Measurements from ENCODE around the gene RPS6KA2. TPM values are rescaled to one million over a fixed set of nuclear protein-coding genes. Genes with fewer than 3 reads are reported as not detected.

Gene RPS6KA2
- total RNA-seq, 1 donor from 2014 or later: 37.5 TPM

DNA sequence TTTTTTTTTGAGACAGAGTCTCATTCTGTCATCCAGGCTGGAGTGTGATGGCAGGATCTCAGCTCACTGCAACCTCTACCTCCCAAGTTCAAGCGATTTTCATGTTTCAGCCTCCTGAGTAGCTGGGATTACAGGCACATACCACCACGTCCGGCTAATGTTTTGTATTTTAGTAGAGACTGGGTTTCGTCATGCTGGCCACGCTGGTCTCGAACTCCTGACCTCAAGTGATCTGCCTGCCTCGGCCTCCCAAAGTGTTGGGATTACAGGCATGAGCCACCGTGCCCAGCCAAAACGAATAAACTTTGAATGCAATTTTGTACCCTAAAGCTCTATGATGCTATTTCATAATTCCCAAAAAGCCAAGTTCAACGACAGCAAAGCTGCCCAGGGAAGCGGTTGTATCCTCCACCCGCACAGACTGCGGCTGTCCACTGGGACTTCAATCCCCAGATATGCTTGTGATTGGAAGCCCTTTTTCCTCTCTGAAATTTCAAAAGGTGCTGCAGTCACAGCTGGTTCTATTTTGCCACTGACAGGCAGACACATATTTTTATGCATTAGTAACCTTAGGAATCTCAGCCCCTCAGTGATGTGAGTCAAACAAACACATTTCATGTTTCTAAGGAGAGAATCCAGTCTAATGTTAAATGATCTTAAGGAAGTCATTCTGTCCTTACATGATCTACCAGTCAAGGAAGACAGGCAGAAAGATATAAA lies 31.8 kb downstream of the RPS6KA2 start:
- TF ChIP-seq, protein P1, sequence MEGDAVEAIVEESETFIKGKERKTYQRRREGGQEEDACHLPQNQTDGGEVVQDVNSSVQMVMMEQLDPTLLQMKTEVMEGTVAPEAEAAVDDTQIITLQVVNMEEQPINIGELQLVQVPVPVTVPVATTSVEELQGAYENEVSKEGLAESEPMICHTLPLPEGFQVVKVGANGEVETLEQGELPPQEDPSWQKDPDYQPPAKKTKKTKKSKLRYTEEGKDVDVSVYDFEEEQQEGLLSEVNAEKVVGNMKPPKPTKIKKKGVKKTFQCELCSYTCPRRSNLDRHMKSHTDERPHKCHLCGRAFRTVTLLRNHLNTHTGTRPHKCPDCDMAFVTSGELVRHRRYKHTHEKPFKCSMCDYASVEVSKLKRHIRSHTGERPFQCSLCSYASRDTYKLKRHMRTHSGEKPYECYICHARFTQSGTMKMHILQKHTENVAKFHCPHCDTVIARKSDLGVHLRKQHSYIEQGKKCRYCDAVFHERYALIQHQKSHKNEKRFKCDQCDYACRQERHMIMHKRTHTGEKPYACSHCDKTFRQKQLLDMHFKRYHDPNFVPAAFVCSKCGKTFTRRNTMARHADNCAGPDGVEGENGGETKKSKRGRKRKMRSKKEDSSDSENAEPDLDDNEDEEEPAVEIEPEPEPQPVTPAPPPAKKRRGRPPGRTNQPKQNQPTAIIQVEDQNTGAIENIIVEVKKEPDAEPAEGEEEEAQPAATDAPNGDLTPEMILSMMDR (IDR thresholded peaks at IDR 0.05; ENCODE audit: unreplicated experiment): no peak
- no peak overlapping the region for H3K27ac Mint-ChIP-seq
- no peak for DNase-seq (ENCODE audit: low spot score, unreplicated experiment)
- H3K4me3 Mint-ChIP-seq (ENCODE audit: low read depth): no peak overlapping the region
- H3K9me3 Mint-ChIP-seq (ENCODE audit: low read depth): no peaks in the 10 kb centered on the region
- H3K36me3 Mint-ChIP-seq (ENCODE audit: insufficient read depth): peaks cover 6% of the 10 kb centered on the region
- peaks cover 3% of the 10 kb centered on the region for H3K4me1 Mint-ChIP-seq (ENCODE audit: low read depth)
- H3K27me3 Mint-ChIP-seq: no peaks in the 10 kb centered on the region

DNA sequence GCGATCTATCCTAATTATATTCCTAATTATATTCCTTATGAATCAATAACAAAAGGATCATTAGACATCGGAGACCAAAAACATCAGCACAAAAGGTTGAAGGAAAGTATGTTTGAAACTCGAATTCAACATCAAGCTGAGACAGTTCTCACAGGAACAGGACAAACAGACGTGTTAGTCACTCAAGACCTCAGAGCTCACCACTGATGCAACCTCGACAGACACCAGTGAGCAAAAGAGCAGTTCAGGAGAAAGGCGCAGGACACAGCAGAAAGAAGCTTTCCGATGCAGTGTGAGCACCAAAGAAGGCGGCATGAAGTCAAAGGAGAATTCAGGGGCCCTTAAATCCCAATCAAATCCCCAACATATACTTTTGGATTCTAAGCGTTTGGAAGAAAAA lies 34.2 kb downstream of the RPS6KA2 start:
- Mint-ChIP-seq H3K36me3 (ENCODE audit: insufficient read depth) (peaks cover 1% of the 10 kb centered on the region), H3K27ac (no peak overlapping the region), H3K27me3 (no peaks in the 10 kb centered on the region), H3K4me3 (ENCODE audit: low read depth) (no peak overlapping the region), H3K4me1 (ENCODE audit: low read depth) (no peaks in the 10 kb centered on the region), H3K9me3 (ENCODE audit: low read depth) (no peaks in the 10 kb centered on the region)
- TF ChIP-seq, protein P1 (IDR thresholded peaks at IDR 0.05; ENCODE audit: unreplicated experiment): no peak
- no peak for DNase-seq (ENCODE audit: low spot score, unreplicated experiment)

DNA sequence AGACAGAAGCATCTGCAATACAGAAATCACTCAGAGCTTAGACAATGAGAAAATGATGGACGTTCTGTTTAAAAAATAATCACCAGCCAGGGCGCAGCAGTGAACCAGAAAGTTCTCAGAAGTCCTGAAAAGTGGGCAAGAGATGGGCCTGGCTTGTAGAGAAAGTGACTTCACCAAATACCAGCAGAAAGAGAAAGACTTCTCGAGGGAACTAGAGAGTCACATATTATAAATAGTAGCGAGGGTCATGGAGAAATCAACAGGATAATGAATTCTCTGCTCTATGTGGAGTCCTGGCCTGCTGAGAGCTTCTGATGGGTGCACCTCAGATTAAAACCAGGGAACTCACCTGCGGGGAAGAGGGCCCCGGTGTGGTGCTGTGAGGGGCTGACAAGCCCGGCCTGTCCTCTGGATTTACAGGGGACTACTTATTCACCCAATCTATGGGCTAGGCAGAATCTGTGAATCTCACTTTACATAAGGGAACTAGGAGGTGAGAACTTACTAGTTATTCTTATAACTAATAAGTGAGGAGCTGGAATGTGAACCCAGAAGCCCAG lies 35.0 kb downstream of the RPS6KA2 start:
- no peak overlapping the region for H3K27ac Mint-ChIP-seq
- no peak overlapping the region for H3K4me3 Mint-ChIP-seq (ENCODE audit: low read depth)
- H3K27me3 Mint-ChIP-seq: no peaks in the 10 kb centered on the region
- TF ChIP-seq, protein P1 (IDR thresholded peaks at IDR 0.05; ENCODE audit: unreplicated experiment): no peak
- no peaks in the 10 kb centered on the region for H3K9me3 Mint-ChIP-seq (ENCODE audit: low read depth)
- no peaks in the 10 kb centered on the region for H3K4me1 Mint-ChIP-seq (ENCODE audit: low read depth)
- H3K36me3 Mint-ChIP-seq (ENCODE audit: insufficient read depth): peaks cover 1% of the 10 kb centered on the region
- no peak for DNase-seq (ENCODE audit: low spot score, unreplicated experiment)

DNA sequence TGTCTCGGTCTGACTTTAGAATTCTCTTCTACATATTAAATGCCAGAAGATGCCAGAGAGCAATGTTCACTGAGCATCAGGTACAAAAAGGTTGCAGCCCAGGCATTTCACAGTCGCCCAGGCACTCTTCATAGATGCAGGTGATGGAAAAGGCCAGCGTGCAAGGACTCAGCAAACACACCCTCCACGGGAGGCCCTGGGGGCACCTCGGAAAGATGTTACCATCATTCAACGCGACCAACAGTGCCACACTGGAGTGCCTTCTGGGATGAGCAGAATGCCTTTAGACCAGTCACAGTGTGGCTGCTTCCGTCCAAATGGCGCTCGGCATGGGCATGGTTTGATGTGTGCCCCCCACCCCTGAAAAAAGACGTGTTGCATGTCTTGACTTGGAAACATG lies 36.0 kb downstream of the RPS6KA2 start:
- peaks cover 1% of the 10 kb centered on the region for H3K36me3 Mint-ChIP-seq (ENCODE audit: insufficient read depth)
- H3K4me1 Mint-ChIP-seq (ENCODE audit: low read depth): no peaks in the 10 kb centered on the region
- H3K9me3 Mint-ChIP-seq (ENCODE audit: low read depth): no peaks in the 10 kb centered on the region
- H3K27ac Mint-ChIP-seq: no peak overlapping the region
- no peak overlapping the region for H3K4me3 Mint-ChIP-seq (ENCODE audit: low read depth)
- no peaks in the 10 kb centered on the region for H3K27me3 Mint-ChIP-seq
- TF ChIP-seq, protein P1 (IDR thresholded peaks at IDR 0.05; ENCODE audit: unreplicated experiment): no peak
- DNase-seq (ENCODE audit: low spot score, unreplicated experiment): no peak

DNA sequence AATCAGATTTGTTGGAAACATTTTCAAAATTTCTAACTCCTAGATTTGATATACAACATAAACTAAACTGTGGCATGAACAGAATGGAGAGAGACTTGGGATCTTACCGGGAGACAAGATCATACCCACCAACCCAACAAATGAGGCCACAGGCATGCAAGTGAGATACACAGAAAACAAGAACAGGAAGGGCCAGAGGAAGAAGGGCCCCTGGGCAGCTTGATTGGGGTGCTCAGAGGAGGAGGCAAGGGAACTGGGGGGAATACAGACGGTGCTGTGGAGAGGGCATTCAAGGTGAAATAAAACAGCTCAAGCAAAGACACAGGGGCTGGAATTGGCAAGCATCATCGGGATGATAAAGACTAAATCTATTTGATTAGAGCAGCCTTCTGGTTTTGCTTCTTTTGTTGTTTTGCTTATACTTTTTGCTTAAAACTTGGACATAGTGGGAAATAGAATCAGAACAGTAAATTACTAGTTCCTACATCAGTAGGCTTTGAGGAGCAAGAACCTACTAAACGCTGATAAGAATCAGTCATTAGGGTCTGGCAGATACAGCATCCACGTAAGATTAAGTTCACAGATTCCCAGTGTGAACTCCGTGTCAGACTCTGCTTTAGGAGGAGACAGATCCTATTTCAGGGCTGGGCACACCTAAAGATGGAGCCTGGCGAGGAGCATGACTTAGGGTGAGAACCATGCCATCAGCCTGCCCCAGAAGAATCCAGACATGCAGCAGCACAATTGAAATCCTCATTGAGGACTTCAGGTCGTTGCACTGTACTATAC lies 37.1 kb downstream of the RPS6KA2 start:
- DNase-seq (ENCODE audit: low spot score, unreplicated experiment): no peak
- H3K36me3 Mint-ChIP-seq (ENCODE audit: insufficient read depth): peaks cover 1% of the 10 kb centered on the region
- TF ChIP-seq, protein P1 (IDR thresholded peaks at IDR 0.05; ENCODE audit: unreplicated experiment): no peak
- H3K27ac Mint-ChIP-seq: no peak overlapping the region
- H3K4me3 Mint-ChIP-seq (ENCODE audit: low read depth): no peak overlapping the region
- no peaks in the 10 kb centered on the region for H3K4me1 Mint-ChIP-seq (ENCODE audit: low read depth)
- no peaks in the 10 kb centered on the region for H3K27me3 Mint-ChIP-seq
- no peaks in the 10 kb centered on the region for H3K9me3 Mint-ChIP-seq (ENCODE audit: low read depth)
